ENCODE measurements around the gene IRF2BPL.

GRCh38 chr14:76975051-76975450 lies 53.5 kb downstream of the IRF2BPL start:
- TF ChIP-seq ZNF274 (IDR thresholded peaks at IDR 0.05; ENCODE audit: borderline replicate concordance, low read depth, low read length) (no peak), ZSCAN32 (CRISPR knock-in tag; IDR thresholded peaks at IDR 0.05) (no peak), SNAPC5 (CRISPR knock-in tag; IDR thresholded peaks at IDR 0.05) (no peak), YY1 (IDR thresholded peaks at IDR 0.05; ENCODE audit: borderline replicate concordance in 1 of 3, control insufficient read depth in 1 of 3, extremely low read depth in 1 of 3, insufficient read depth in 3 of 3, insufficient read length in 1 of 3, insufficient replicate concordance in 2 of 3, low read depth in 1 of 3, low read length in 2 of 3) (no peak), ELK1 (CRISPR knock-in tag; IDR thresholded peaks at IDR 0.05) (no peak), CBX8 (IDR thresholded peaks at IDR 0.05; ENCODE audit: borderline replicate concordance, extremely low read depth, low read depth, low read length, poor library complexity, severe bottlenecking) (no peak), GATA2 (CRISPR knock-in tag; IDR thresholded peaks at IDR 0.05) (no peak), POLR2AphosphoS5 (IDR thresholded peaks at IDR 0.05; ENCODE audit: control insufficient read depth, insufficient read depth, low read depth, low read length) (no peak), HDAC6 (IDR thresholded peaks at IDR 0.05; ENCODE audit: low read depth, low read length) (no peak), DMBX1 (CRISPR knock-in tag; IDR thresholded peaks at IDR 0.05; ENCODE audit: borderline replicate concordance) (no peak), PKNOX1 (IDR thresholded peaks at IDR 0.05) (no peak), USF1 (CRISPR knock-in tag; IDR thresholded peaks at IDR 0.05) (no peak), CTCF (IDR thresholded peaks at IDR 0.05 in 2 of 3, conservative IDR thresholded peaks at IDR 0.05 in 1 of 3; ENCODE audit: insufficient read depth in 2 of 3, low read depth in 1 of 3, low read length in 3 of 3) (no peak), KDM1A (IDR thresholded peaks at IDR 0.05) (no peak)

All from K562 (cell line).